Stromal cell of bone marrow (primary cell): Measurements from ENCODE around the gene CREBBP.

Experiments
- DNase-seq: peaks from one replicate; pipeline ENCODE4 v3.0.0-alpha.2; 2012; ENCODE audit warnings: low read depth

CREBBP gene

GRCh38 chr16:3797904-3798811 is 82.4 kb downstream of the CREBBP start:
- DNase-seq, result no peak

- DNase-seq, result no peak
These were observed 83.0 kb downstream of the CREBBP start for GRCh38 chr16:3797473-3797872.

- DNase-seq, result peak; percentile 33
These were observed 87.3 kb downstream of the CREBBP start for GRCh38 chr16:3793161-3793576.

GRCh38 chr16:3792472-3793012 is 88.0 kb downstream of the CREBBP start:
- no peak for DNase-seq

- no peak for DNase-seq
These were observed 88.8 kb downstream of the CREBBP start for GRCh38 chr16:3791701-3792100.

- no peak for DNase-seq
These were observed 91.0 kb downstream of the CREBBP start for GRCh38 chr16:3789375-3790099.

- DNase-seq, result no peak
These were observed 91.7 kb downstream of the CREBBP start for GRCh38 chr16:3788711-3789374.

- DNase-seq, result no peak
These were observed 92.4 kb downstream of the CREBBP start for GRCh38 chr16:3787924-3788661.

GRCh38 chr16:3785413-3785812 is 95.1 kb downstream of the CREBBP start:
- DNase-seq, result no peak

- DNase-seq, result no peak
These were observed 97.0 kb downstream of the CREBBP start for GRCh38 chr16:3783516-3783915.

- no peak for DNase-seq
These were observed 97.9 kb downstream of the CREBBP start for GRCh38 chr16:3782566-3782965.

GRCh38 chr16:3781421-3781820 is 99.1 kb downstream of the CREBBP start:
- no peak for DNase-seq

GRCh38 chr16:3780570-3780969 is 99.9 kb downstream of the CREBBP start:
- DNase-seq, result no peak

GRCh38 chr16:3776316-3776715 is 104.2 kb downstream of the CREBBP start:
- no peak for DNase-seq

GRCh38 chr16:3774819-3775218 is 105.7 kb downstream of the CREBBP start:
- DNase-seq, result no peak

GRCh38 chr16:3774156-3774767 is 106.3 kb downstream of the CREBBP start:
- peak; percentile 18 for DNase-seq

- no peak for DNase-seq
These were observed 106.8 kb downstream of the CREBBP start for GRCh38 chr16:3773663-3774062.

- no peak for DNase-seq
These were observed 109.0 kb downstream of the CREBBP start for GRCh38 chr16:3771513-3771912.

- DNase-seq, result no peak
These were observed 110.0 kb downstream of the CREBBP start for GRCh38 chr16:3770530-3770929.

- no peak for DNase-seq
These were observed 110.6 kb downstream of the CREBBP start for GRCh38 chr16:3769942-3770341.

GRCh38 chr16:3769013-3769412 is 111.5 kb downstream of the CREBBP start:
- no peak for DNase-seq
